HG02938 (cell line): ENCODE data around the gene SUOX.
A peak's percentile ranks its signal among the peaks of the same experiment; 100 is the strongest.
"Not testable (repeated sequence)": the region's sequence is repeated elsewhere in the genome, so short reads cannot be mapped to it uniquely, and the experiment has no call there.

Source experiments
- ATAC-seq: cut with Tn5 transposase; IDR thresholded peaks from one replicate; pipeline ENCODE4 v1.9.1; 2021; ENCODE audit warnings: mild to moderate bottlenecking, moderate library complexity; ENCODE audit not compliant: unreplicated experiment

The SUOX gene

GRCh38 chr12:55982319-55982936 is 14.6 kb upstream of the SUOX start:
- peak; percentile 79 for ATAC-seq

GRCh38 chr12:55983232-55983842 is 13.7 kb upstream of the SUOX start:
- no peak for ATAC-seq

- ATAC-seq, result no peak
Measured at GRCh38 chr12:55984861-55985260, 12.2 kb upstream of the SUOX start.

GRCh38 chr12:55985341-55985740 is 11.7 kb upstream of the SUOX start:
- no peak for ATAC-seq

- ATAC-seq, result not testable (repeated sequence)
Measured at GRCh38 chr12:55985976-55986375, 11.1 kb upstream of the SUOX start.

- no peak for ATAC-seq
Measured at GRCh38 chr12:55991110-55991509, 6.0 kb upstream of the SUOX start.

GRCh38 chr12:55993230-55993853 is 3.7 kb upstream of the SUOX start:
- ATAC-seq, result no peak

GRCh38 chr12:55995366-55995765 is 1.7 kb upstream of the SUOX start:
- no peak for ATAC-seq

- ATAC-seq, result no peak
Measured at GRCh38 chr12:55996201-55996714, 818 bp upstream of the SUOX start.

GRCh38 chr12:55997535-55997859 is 421 bp downstream of the SUOX start:
- ATAC-seq, result no peak

- ATAC-seq, result not testable (repeated sequence)
Measured at GRCh38 chr12:55999522-55999921, 2.4 kb downstream of the SUOX start.

GRCh38 chr12:55999999-56000540 is 3.0 kb downstream of the SUOX start:
- ATAC-seq, result not testable (repeated sequence)

GRCh38 chr12:56001487-56002100 is 4.5 kb downstream of the SUOX start:
- no peak for ATAC-seq

GRCh38 chr12:56003376-56003775 is 6.3 kb downstream of the SUOX start:
- not testable (repeated sequence) for ATAC-seq

- no peak for ATAC-seq
Measured at GRCh38 chr12:56004211-56004610, 7.1 kb downstream of the SUOX start.

- peak; percentile 30 for ATAC-seq
Measured at GRCh38 chr12:56007564-56008559, 10.8 kb downstream of the SUOX start.

- no peak for ATAC-seq
Measured at GRCh38 chr12:56010111-56010570, 13.1 kb downstream of the SUOX start.

GRCh38 chr12:56011509-56012090 is 14.5 kb downstream of the SUOX start:
- no peak for ATAC-seq

GRCh38 chr12:56013482-56013881 is 16.4 kb downstream of the SUOX start:
- ATAC-seq, result no peak

GRCh38 chr12:56014205-56014604 is 17.1 kb downstream of the SUOX start:
- no peak for ATAC-seq
